ENCODE results near the gene IRF9. TPM values are rescaled to one million over a fixed set of nuclear protein-coding genes. Genes with fewer than 3 reads are reported as not detected.

The IRF9 gene
- total RNA-seq, 1 experiment from 2014 or later = 8.1 TPM

DNA sequence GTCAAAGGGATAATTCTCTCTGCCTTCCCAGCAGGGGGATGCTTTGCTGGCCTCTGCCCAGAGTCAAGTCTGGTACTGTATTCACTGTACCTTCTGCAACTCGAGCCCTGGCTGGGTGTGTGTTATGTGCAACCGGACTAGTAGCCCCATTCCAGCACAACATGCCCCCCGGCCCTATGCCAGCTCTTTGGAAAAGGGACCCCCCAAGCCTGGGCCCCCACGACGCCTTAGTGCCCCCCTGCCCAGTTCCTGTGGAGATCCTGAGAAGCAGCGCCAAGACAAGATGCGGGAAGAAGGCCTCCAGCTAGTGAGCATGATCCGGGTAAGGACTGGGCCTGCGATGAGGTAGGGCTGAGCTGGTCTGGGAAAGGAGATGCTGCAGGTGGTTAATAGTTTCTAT, 10.5 kb upstream of the IRF9 start:
- no peak for DNase-seq
- Histone ChIP-seq H3K36me3 (replicated peaks; ENCODE audit: control insufficient read depth, insufficient read depth, low read length) (peaks cover 40% of the 10 kb centered on the region), H3K4me3 (ENCODE audit: insufficient read depth, low read depth, low read length) (no peak overlapping the region), H3K27me3 (ENCODE audit: control insufficient read depth, insufficient read depth, low read length) (no peaks in the 10 kb centered on the region)

DNA sequence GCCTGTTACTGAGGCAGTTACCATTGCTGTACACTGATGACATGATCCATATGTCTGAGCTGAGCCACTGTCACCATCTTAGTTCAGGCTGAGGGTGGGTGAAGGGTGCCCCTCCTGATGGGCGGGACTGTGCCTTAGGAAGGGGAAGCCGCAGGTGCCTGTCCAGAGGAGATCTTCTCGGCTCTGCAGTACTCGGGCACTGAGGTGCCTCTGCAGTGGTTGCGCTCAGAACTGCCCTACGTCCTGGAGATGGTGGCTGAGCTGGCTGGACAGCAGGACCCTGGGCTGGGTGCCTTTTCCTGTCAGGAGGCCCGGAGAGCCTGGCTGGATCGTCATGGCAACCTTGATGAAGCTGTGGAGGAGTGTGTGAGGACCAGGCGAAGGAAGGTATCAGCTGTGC, 10.1 kb upstream of the IRF9 start:
- no peak for DNase-seq
- Histone ChIP-seq H3K4me3 (ENCODE audit: insufficient read depth, low read depth, low read length) (no peak overlapping the region), H3K36me3 (replicated peaks; ENCODE audit: control insufficient read depth, insufficient read depth, low read length) (peaks cover 44% of the 10 kb centered on the region), H3K27me3 (ENCODE audit: control insufficient read depth, insufficient read depth, low read length) (no peaks in the 10 kb centered on the region)

GRCh38 chr14:24151404-24152080, 9.5 kb upstream of the IRF9 start:
- H3K27me3 ChIP-seq (ENCODE audit: control insufficient read depth, insufficient read depth, low read length) = no peaks in the 10 kb centered on the region
- DNase-seq = no peak
- peaks cover 46% of the 10 kb centered on the region for H3K36me3 ChIP-seq (replicated peaks; ENCODE audit: control insufficient read depth, insufficient read depth, low read length)
- H3K4me3 ChIP-seq (ENCODE audit: insufficient read depth, low read depth, low read length) = no peak overlapping the region

DNA sequence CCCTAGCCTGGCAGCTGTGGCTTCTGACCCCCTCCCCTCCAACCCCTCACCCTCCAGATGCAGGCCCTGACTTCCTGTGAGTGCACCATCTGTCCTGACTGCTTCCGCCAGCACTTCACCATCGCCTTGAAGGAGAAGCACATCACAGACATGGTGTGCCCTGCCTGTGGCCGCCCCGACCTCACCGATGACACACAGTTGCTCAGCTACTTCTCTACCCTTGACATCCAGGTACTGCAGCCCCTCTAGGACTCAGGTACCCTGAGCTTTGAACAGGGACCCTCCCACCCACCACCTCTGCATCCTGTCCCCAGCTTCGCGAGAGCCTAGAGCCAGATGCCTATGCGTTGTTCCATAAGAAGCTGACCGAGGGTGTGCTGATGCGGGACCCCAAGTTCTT, 6.0 kb upstream of the IRF9 start:
- no peaks in the 10 kb centered on the region for H3K27me3 ChIP-seq (ENCODE audit: control insufficient read depth, insufficient read depth, low read length)
- no peak overlapping the region for H3K4me3 ChIP-seq (ENCODE audit: insufficient read depth, low read depth, low read length)
- DNase-seq = no peak
- H3K36me3 ChIP-seq (replicated peaks; ENCODE audit: control insufficient read depth, insufficient read depth, low read length) = peaks cover 59% of the 10 kb centered on the region

GRCh38 chr14:24156840-24157239, 4.2 kb upstream of the IRF9 start:
- Histone ChIP-seq H3K27me3 (ENCODE audit: control insufficient read depth, insufficient read depth, low read length) (no peaks in the 10 kb centered on the region), H3K36me3 (replicated peaks; ENCODE audit: control insufficient read depth, insufficient read depth, low read length) (peaks cover 44% of the 10 kb centered on the region)
- no peak for DNase-seq

DNA sequence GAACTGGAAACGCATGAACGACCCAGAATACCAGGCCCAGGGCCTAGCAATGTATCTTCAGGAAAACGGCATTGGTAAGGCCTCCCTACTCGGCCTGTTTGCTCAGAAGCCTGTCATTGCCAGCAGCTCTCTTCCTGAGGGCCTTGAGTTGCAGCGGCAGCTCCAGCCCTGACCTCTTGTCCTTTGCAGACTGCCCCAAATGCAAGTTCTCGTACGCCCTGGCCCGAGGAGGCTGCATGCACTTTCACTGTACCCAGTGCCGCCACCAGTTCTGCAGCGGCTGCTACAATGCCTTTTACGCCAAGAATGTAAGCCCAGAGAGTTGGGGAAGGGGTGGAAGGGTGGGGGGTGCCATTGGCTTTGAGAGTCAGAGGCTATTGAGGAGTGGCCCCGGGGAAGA, 3.7 kb upstream of the IRF9 start:
- DNase-seq = no peak
- Histone ChIP-seq H3K4me3 (ENCODE audit: insufficient read depth, low read depth, low read length) (no peak overlapping the region), H3K36me3 (replicated peaks; ENCODE audit: control insufficient read depth, insufficient read depth, low read length) (peaks cover 43% of the 10 kb centered on the region), H3K27me3 (ENCODE audit: control insufficient read depth, insufficient read depth, low read length) (no peaks in the 10 kb centered on the region)

More at GRCh38 chr14:24156840-24157239, 4.2 kb upstream of the IRF9 start:
- no peak overlapping the region for H3K4me3 ChIP-seq (ENCODE audit: insufficient read depth, low read depth, low read length)

GRCh38 chr14:24159777-24160498, 1.1 kb upstream of the IRF9 start:
- Histone ChIP-seq H3K36me3 (replicated peaks; ENCODE audit: control insufficient read depth, insufficient read depth, low read length) (peaks cover 40% of the 10 kb centered on the region), H3K4me3 (ENCODE audit: insufficient read depth, low read depth, low read length) (no peak overlapping the region), H3K27me3 (ENCODE audit: control insufficient read depth, insufficient read depth, low read length) (no peaks in the 10 kb centered on the region)
- DNase-seq = no peak

- Histone ChIP-seq H3K27me3 (ENCODE audit: control insufficient read depth, insufficient read depth, low read length) (no peaks in the 10 kb centered on the region), H3K36me3 (replicated peaks; ENCODE audit: control insufficient read depth, insufficient read depth, low read length) (peaks cover 38% of the 10 kb centered on the region), H3K4me3 (ENCODE audit: insufficient read depth, low read depth, low read length) (no peak overlapping the region)
- DNase-seq = no peak
Measured at GRCh38 chr14:24160499-24160849, 591 bp upstream of the IRF9 start.

DNA sequence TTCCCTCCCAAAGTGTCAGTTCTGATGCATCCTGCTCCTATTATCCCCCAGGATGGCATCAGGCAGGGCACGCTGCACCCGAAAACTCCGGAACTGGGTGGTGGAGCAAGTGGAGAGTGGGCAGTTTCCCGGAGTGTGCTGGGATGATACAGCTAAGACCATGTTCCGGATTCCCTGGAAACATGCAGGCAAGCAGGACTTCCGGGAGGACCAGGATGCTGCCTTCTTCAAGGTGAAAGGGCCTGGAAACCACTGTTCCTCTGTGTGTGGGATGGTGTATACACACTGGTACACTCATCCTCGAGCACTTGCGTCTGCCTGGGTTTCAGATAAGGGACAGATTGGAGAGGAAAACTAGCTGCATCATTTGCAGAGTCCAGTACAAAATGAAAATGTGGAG, 1.0 kb downstream of the IRF9 start:
- Histone ChIP-seq H3K4me3 (ENCODE audit: insufficient read depth, low read depth, low read length) (no peak overlapping the region), H3K27me3 (ENCODE audit: control insufficient read depth, insufficient read depth, low read length) (no peaks in the 10 kb centered on the region), H3K36me3 (replicated peaks; ENCODE audit: control insufficient read depth, insufficient read depth, low read length) (peaks cover 28% of the 10 kb centered on the region)
- DNase-seq = no peak

DNA sequence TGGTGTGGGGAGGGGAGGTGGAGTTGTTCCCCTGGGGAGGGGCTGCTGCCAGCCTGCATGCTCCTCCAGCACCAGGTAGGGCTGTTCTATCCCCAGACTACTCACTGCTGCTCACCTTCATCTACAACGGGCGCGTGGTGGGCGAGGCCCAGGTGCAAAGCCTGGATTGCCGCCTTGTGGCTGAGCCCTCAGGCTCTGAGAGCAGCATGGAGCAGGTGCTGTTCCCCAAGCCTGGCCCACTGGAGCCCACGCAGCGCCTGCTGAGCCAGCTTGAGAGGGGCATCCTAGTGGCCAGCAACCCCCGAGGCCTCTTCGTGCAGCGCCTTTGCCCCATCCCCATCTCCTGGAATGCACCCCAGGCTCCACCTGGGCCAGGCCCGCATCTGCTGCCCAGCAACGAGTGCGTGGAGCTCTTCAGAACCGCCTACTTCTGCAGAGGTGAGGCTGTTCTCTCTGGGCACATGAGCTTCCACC, 3.5 kb downstream of the IRF9 start:
- Histone ChIP-seq H3K36me3 (replicated peaks; ENCODE audit: control insufficient read depth, insufficient read depth, low read length) (peaks cover 13% of the 10 kb centered on the region), H3K4me3 (ENCODE audit: insufficient read depth, low read depth, low read length) (no peak overlapping the region), H3K27me3 (ENCODE audit: control insufficient read depth, insufficient read depth, low read length) (no peaks in the 10 kb centered on the region)
- no peak for DNase-seq

DNA sequence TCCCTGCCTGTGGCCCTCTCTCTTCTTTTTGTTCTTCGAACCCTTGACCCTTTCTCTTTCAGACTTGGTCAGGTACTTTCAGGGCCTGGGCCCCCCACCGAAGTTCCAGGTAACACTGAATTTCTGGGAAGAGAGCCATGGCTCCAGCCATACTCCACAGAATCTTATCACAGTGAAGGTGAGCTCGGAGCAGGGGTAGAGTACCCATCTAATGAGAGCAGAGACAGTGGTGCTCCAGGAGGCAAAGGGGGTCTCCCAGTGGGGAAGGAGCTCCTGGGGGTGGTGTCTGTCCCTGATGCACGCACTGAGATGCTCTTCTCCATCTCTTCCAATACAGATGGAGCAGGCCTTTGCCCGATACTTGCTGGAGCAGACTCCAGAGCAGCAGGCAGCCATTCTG, 4.7 kb downstream of the IRF9 start:
- no peak for DNase-seq
- peaks cover 10% of the 10 kb centered on the region for H3K36me3 ChIP-seq (replicated peaks; ENCODE audit: control insufficient read depth, insufficient read depth, low read length)
- H3K4me3 ChIP-seq (ENCODE audit: insufficient read depth, low read depth, low read length) = no peak overlapping the region
- H3K27me3 ChIP-seq (ENCODE audit: control insufficient read depth, insufficient read depth, low read length) = no peaks in the 10 kb centered on the region

- Histone ChIP-seq H3K4me3 (ENCODE audit: insufficient read depth, low read depth, low read length) (no peak overlapping the region), H3K27me3 (ENCODE audit: control insufficient read depth, insufficient read depth, low read length) (no peaks in the 10 kb centered on the region), H3K36me3 (replicated peaks; ENCODE audit: control insufficient read depth, insufficient read depth, low read length) (peaks cover 10% of the 10 kb centered on the region)
- no peak for DNase-seq
Measured at GRCh38 chr14:24167469-24168114, 6.5 kb downstream of the IRF9 start.

- Histone ChIP-seq H3K4me3 (ENCODE audit: insufficient read depth, low read depth, low read length) (peak within 1 kb of the TSS; percentile 69), H3K36me3 (replicated peaks; ENCODE audit: control insufficient read depth, insufficient read depth, low read length) (peaks cover 5% of the 10 kb centered on the region), H3K27me3 (ENCODE audit: control insufficient read depth, insufficient read depth, low read length) (no peaks in the 10 kb centered on the region)
- peak; percentile 100 for DNase-seq
Measured at GRCh38 chr14:24171422-24172260, 10.6 kb downstream of the IRF9 start, which contains the start of gene REC8. REC8 (plus strand) TSS chr14:24172080; CDS start chr14:24172553, 473 bp downstream.

- no peak for DNase-seq
- Histone ChIP-seq H3K36me3 (replicated peaks; ENCODE audit: control insufficient read depth, insufficient read depth, low read length) (peaks cover 7% of the 10 kb centered on the region), H3K27me3 (ENCODE audit: control insufficient read depth, insufficient read depth, low read length) (no peaks in the 10 kb centered on the region), H3K4me3 (ENCODE audit: insufficient read depth, low read depth, low read length) (peak overlapping the region; percentile 69)
Measured at GRCh38 chr14:24172261-24172860, 11.3 kb downstream of the IRF9 start.
